Stimulated activated CD8-positive, alpha-beta memory T cell treated with anti-CD3 and anti-CD28 coated beads, Interleukin-15, amount 100 ng/mL, for 48 hours (primary cell): ENCODE results near the gene MPP2.
A peak's percentile ranks its signal among the peaks of the same experiment; 100 is the strongest.
"Not testable (repeated sequence)": the region's sequence is repeated elsewhere in the genome, so short reads cannot be mapped to it uniquely, and the experiment has no call there.

Experiments
- DNase-seq, 2 donors: peaks; one replicate each; pipeline ENCODE4 v3.0.0-alpha.2; 2020; ENCODE audit warnings: low read depth in 2 of 2

MPP2 gene

GRCh38 chr17:43928609-43929008 is 21.3 kb upstream of the MPP2 start:
- no peak for DNase-seq

GRCh38 chr17:43927929-43928328 is 20.6 kb upstream of the MPP2 start:
- not testable (repeated sequence) for DNase-seq

GRCh38 chr17:43927060-43927864 is 19.9 kb upstream of the MPP2 start:
- no peak for DNase-seq

- DNase-seq, result no peak
Measured at GRCh38 chr17:43924558-43924957, 17.2 kb upstream of the MPP2 start.

- no peak for DNase-seq
Measured at GRCh38 chr17:43920500-43921095, 13.3 kb upstream of the MPP2 start.

- DNase-seq, result no peak
Measured at GRCh38 chr17:43918026-43918389, 10.7 kb upstream of the MPP2 start.

GRCh38 chr17:43917348-43918025 is 10.2 kb upstream of the MPP2 start:
- DNase-seq, result peak; percentile 25 to 29

- no peak for DNase-seq
Measured at GRCh38 chr17:43917016-43917347, 9.6 kb upstream of the MPP2 start.

GRCh38 chr17:43916385-43916784 is 9.0 kb upstream of the MPP2 start:
- DNase-seq, result no peak

GRCh38 chr17:43915559-43915958 is 8.2 kb upstream of the MPP2 start:
- no peak for DNase-seq

- DNase-seq, result no peak
Measured at GRCh38 chr17:43914451-43914850, 7.1 kb upstream of the MPP2 start.

GRCh38 chr17:43913584-43913983 is 6.2 kb upstream of the MPP2 start:
- DNase-seq, result no peak

GRCh38 chr17:43912635-43913304 is 5.4 kb upstream of the MPP2 start:
- DNase-seq, result no peak

- no peak for DNase-seq
Measured at GRCh38 chr17:43911904-43912303, 4.6 kb upstream of the MPP2 start.

- DNase-seq, result no peak
Measured at GRCh38 chr17:43909537-43910231, 2.3 kb upstream of the MPP2 start.

GRCh38 chr17:43907998-43908721 is 824 bp upstream of the MPP2 start:
- DNase-seq, result peak in 1 of 2 donors; percentile 38

GRCh38 chr17:43906951-43907424 is 348 bp downstream of the MPP2 start:
- no peak for DNase-seq

GRCh38 chr17:43905985-43906852 is 1.1 kb downstream of the MPP2 start:
- peak in 1 of 2 donors; percentile 22 for DNase-seq

- no peak for DNase-seq
Measured at GRCh38 chr17:43905400-43905984, 1.8 kb downstream of the MPP2 start.
